ENCODE measurements around the gene GOLGA3. TPM values are rescaled to one million over a fixed set of nuclear protein-coding genes. Genes with fewer than 3 reads are reported as not detected.

The GOLGA3 gene
- total RNA-seq, 1 donor from 2014 or later: 86.7 TPM

- no peak overlapping the region for H3K4me3 Mint-ChIP-seq (ENCODE audit: unreplicated experiment)
- Histone ChIP-seq H3K4me1 (ENCODE audit: insufficient read depth, low read length) (no peaks in the 10 kb centered on the region), H4K20me1 (ENCODE audit: insufficient read depth, low read length) (peaks cover 87% of the 10 kb centered on the region), H2AFZ (ENCODE audit: low read depth, low read length) (no peak overlapping the region), H3K9me3 (ENCODE audit: insufficient read depth, low read depth, low read length) (no peaks in the 10 kb centered on the region), H3K4me2 (ENCODE audit: low read length) (no peak overlapping the region), H3K9ac (ENCODE audit: low read length) (no peak overlapping the region), H3K4me3 (ENCODE audit: insufficient read depth, low read depth, low read length) (no peak overlapping the region), H3K36me3 (ENCODE audit: insufficient read depth, low read length) (peaks cover 67% of the 10 kb centered on the region), H3K27me3 (ENCODE audit: insufficient read depth, low read length) (no peaks in the 10 kb centered on the region), H3K79me2 (ENCODE audit: insufficient read depth, low read length) (peaks cover 78% of the 10 kb centered on the region), H3K27ac (ENCODE audit: low read depth, low read length) (no peak overlapping the region)
- peak overlapping the region; percentile 66 for H3K27ac Mint-ChIP-seq (ENCODE audit: unreplicated experiment)
- H3K27me3 Mint-ChIP-seq (ENCODE audit: low read depth, unreplicated experiment): no peaks in the 10 kb centered on the region
- no peak for FAIRE-seq
- no peak for TF ChIP-seq EZH2 (IDR thresholded peaks at IDR 0.05; ENCODE audit: insufficient read depth, low read length)
- TF ChIP-seq CTCF (IDR thresholded peaks at IDR 0.05; ENCODE audit: insufficient read depth, low read depth, low read length): no peak
- H3K4me1 Mint-ChIP-seq (ENCODE audit: low read depth, unreplicated experiment): peaks cover 10% of the 10 kb centered on the region
- DNase-seq (ENCODE audit: low read depth): peak; percentile 41
- H3K36me3 Mint-ChIP-seq (ENCODE audit: low read depth, unreplicated experiment): peaks cover 23% of the 10 kb centered on the region
- H3K9me3 Mint-ChIP-seq (ENCODE audit: unreplicated experiment): no peaks in the 10 kb centered on the region
These were observed 24.8 kb downstream of the GOLGA3 start for GRCh38 chr12:132803888-132804287.

GRCh38 chr12:132803125-132803524, 25.5 kb downstream of the GOLGA3 start:
- H3K27me3 ChIP-seq (ENCODE audit: insufficient read depth, low read length): no peaks in the 10 kb centered on the region

More at GRCh38 chr12:132803125-132803524, 25.5 kb downstream of the GOLGA3 start:
- Histone ChIP-seq H3K4me1 (ENCODE audit: insufficient read depth, low read length) (no peaks in the 10 kb centered on the region), H3K4me2 (ENCODE audit: low read length) (no peak overlapping the region), H3K9me3 (ENCODE audit: insufficient read depth, low read depth, low read length) (no peaks in the 10 kb centered on the region), H3K79me2 (ENCODE audit: insufficient read depth, low read length) (peaks cover 75% of the 10 kb centered on the region), H2AFZ (ENCODE audit: low read depth, low read length) (no peak overlapping the region), H3K4me3 (ENCODE audit: insufficient read depth, low read depth, low read length) (no peak overlapping the region), H3K9ac (ENCODE audit: low read length) (no peak overlapping the region), H3K27ac (ENCODE audit: low read depth, low read length) (no peak overlapping the region), H4K20me1 (ENCODE audit: insufficient read depth, low read length) (peaks cover 85% of the 10 kb centered on the region), H3K36me3 (ENCODE audit: insufficient read depth, low read length) (peaks cover 64% of the 10 kb centered on the region)
- Mint-ChIP-seq H3K36me3 (ENCODE audit: low read depth, unreplicated experiment) (peaks cover 20% of the 10 kb centered on the region), H3K27me3 (ENCODE audit: low read depth, unreplicated experiment) (no peaks in the 10 kb centered on the region), H3K9me3 (ENCODE audit: unreplicated experiment) (no peaks in the 10 kb centered on the region), H3K4me3 (ENCODE audit: unreplicated experiment) (no peak overlapping the region), H3K4me1 (ENCODE audit: low read depth, unreplicated experiment) (peaks cover 10% of the 10 kb centered on the region), H3K27ac (ENCODE audit: unreplicated experiment) (no peak overlapping the region)
- FAIRE-seq (no peak), DNase-seq (ENCODE audit: low read depth) (no peak)
- TF ChIP-seq CTCF (IDR thresholded peaks at IDR 0.05; ENCODE audit: insufficient read depth, low read depth, low read length) (no peak), EZH2 (IDR thresholded peaks at IDR 0.05; ENCODE audit: insufficient read depth, low read length) (no peak)
